ENCODE data around the gene EXOC6. TPM values are rescaled to one million over a fixed set of nuclear protein-coding genes. Genes with fewer than 3 reads are reported as not detected.

Gene EXOC6
- total RNA-seq, 8 experiments from 2014 or later: 1.9 to 24.3 (median 14.6) TPM

GRCh38 chr10:93032105-93032808, 183.9 kb downstream of the EXOC6 start:
- peak in 2 of 8 experiments; percentile 27 to 52 for ATAC-seq (replicated peaks in 6 of 8)
- 40 to 100% (median 90%) methylated on average over 1 to 4 of the region's 5 CpGs; no CpG with 5 or more reads in 1 of the 10 experiments for WGBS, 10 experiments
- in situ Hi-C loops (cut with MboI; ENCODE audit: low pct_unique_long_range_greater_than_20kb in 2 of 9, low sequenced_read_pairs in 9 of 9, unreplicated experiment in 9 of 9): no loop called here
- H3K27ac ChIP-seq: no peak overlapping the region
- H3K4me3 ChIP-seq: no peak overlapping the region
- no peaks in the 10 kb centered on the region for H3K4me1 ChIP-seq (replicated peaks in 1 of 2)

DNA sequence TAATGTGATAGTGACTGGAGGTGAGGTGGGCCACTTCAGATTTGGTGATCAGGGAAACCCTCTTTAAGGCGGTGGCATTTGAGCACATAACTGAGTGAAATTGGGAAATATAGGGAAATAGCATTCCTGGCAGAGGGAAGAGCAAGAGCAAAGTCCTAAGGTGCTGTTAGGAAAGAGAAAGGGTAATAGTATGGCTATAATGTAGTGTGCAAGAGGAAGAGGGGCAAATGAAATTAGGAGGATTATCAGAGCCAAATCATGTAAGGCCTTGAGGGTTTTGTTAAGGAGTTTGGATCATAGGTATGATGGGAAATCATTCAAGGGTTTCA, 184.5 kb downstream of the EXOC6 start:
- ATAC-seq (replicated peaks in 6 of 8): no peak
- Histone ChIP-seq H3K27ac (no peak overlapping the region), H3K4me1 (replicated peaks in 1 of 2) (no peaks in the 10 kb centered on the region), H3K4me3 (no peak overlapping the region)
- in situ Hi-C loops (cut with MboI; ENCODE audit: low pct_unique_long_range_greater_than_20kb in 2 of 9, low sequenced_read_pairs in 9 of 9, unreplicated experiment in 9 of 9): no loop called here
- 86 to 100% (median 100%) methylated on average over 1 of the region's 1 CpG; no CpG with 5 or more reads in 5 of the 10 experiments for WGBS, 10 experiments

DNA sequence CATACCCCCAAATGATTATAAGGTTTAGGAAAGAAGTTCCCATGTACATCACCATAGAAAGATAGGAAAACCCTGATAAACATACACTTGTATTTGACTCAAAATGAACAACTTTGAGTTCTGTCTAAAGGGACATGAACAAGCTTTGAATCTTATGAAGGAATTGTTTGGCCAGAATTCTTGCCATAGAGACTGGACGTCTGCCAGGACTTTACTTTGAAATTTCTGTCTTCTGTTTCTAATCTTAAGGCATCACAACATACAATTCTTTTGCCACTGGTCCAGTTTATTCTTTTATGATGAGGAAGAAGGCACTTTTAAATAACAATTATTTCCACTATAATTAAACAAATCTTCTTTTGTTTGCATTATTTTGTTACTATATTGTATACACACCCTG, 186.1 kb downstream of the EXOC6 start:
- no peak overlapping the region for H3K4me3 ChIP-seq
- ATAC-seq (replicated peaks in 6 of 8): no peak
- WGBS, 10 experiments: 0 to 92% (median 71%) methylated on average over 1 of the region's 1 CpG; no CpG with 5 or more reads in 3 of the 10 experiments
- no peak overlapping the region for H3K27ac ChIP-seq
- no peaks in the 10 kb centered on the region for H3K4me1 ChIP-seq (replicated peaks in 1 of 2)
- in situ Hi-C loops (cut with MboI; ENCODE audit: low pct_unique_long_range_greater_than_20kb in 2 of 9, low sequenced_read_pairs in 9 of 9, unreplicated experiment in 9 of 9): no loop called here

- in situ Hi-C loops (cut with MboI; ENCODE audit: low pct_unique_long_range_greater_than_20kb in 2 of 9, low sequenced_read_pairs in 9 of 9, unreplicated experiment in 9 of 9): no loop called here
- H3K27ac ChIP-seq: no peak overlapping the region
These were observed 190.8 kb downstream of the EXOC6 start for GRCh38 chr10:93039110-93039509.

DNA sequence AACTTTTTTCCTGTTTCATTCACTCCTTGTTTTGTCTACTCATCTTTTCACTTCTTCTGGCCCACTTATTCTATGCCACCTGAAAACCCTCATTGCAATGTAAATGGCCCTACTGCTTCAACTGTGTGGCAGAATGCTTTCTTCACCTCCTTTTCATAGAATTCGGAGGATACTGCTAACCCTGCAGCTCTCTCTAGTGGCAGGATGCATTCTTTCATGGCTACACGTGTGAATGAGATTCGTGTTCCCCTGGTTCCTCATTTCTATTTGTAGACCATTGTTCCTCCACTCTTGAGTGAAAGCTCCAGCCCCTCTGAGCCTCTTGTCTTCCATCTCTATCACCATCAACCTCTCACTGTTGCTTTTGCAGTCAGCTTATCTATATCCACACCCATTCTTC, 191.4 kb downstream of the EXOC6 start:
- H3K4me3 ChIP-seq: no peak overlapping the region
- H3K27ac ChIP-seq: no peak overlapping the region
- in situ Hi-C loops (cut with MboI; ENCODE audit: low pct_unique_long_range_greater_than_20kb in 2 of 9, low sequenced_read_pairs in 9 of 9, unreplicated experiment in 9 of 9): no loop called here
- no peaks in the 10 kb centered on the region for H3K4me1 ChIP-seq (replicated peaks in 1 of 2)
- 0 to 40% (median 14%) methylated on average over 1 to 3 of the region's 3 CpGs; no CpG with 5 or more reads in 1 of the 10 experiments for WGBS, 10 experiments
- ATAC-seq (replicated peaks in 6 of 8): peak in 3 of 8 experiments; percentile 74 to 90 (median 86)

More at GRCh38 chr10:93039110-93039509, 190.8 kb downstream of the EXOC6 start:
- H3K4me1 ChIP-seq (replicated peaks in 1 of 2): no peaks in the 10 kb centered on the region
- 44 to 100% (median 96%) methylated on average over 1 of the region's 1 CpG; no CpG with 5 or more reads in 2 of the 10 experiments for WGBS, 10 experiments
- no peak overlapping the region for H3K4me3 ChIP-seq
- ATAC-seq (replicated peaks in 6 of 8): no peak

DNA sequence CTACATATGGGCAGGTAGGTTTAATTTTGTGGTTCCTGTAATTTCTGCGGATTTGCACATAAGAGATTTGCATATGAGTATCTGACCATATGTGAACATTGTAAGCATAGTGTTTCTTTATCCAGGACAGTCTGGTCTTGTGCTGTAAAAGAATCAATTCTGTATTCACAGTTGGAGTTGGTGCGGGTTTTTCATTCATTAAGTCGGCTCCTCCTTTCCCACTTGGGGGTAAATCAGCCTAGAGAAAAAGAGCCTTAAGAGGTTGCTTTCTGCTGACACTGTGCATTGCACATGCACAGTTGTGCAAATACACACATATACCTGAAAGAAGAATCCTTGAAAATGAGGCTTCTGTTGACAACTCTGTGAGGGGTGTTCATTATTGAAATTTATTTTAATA, 206.2 kb downstream of the EXOC6 start:
- in situ Hi-C loops (cut with MboI; ENCODE audit: low pct_unique_long_range_greater_than_20kb in 2 of 9, low sequenced_read_pairs in 9 of 9, unreplicated experiment in 9 of 9): loop anchor here in 1 of 9 experiments (25.0 kb wide), 1 partner anchor 167 kb away; no protein-coding TSS in a partner anchor
- Histone ChIP-seq H3K4me3 (no peak overlapping the region), H3K27ac (no peak overlapping the region), H3K4me1 (replicated peaks in 1 of 2) (peaks cover 0 to 3% of the 10 kb centered on the region in 2 donors)
- WGBS, 10 experiments: 7 to 85% (median 60%) methylated on average over 1 to 3 of the region's 3 CpGs; no CpG with 5 or more reads in 2 of the 10 experiments
- ATAC-seq (replicated peaks in 6 of 8): peak in 1 of 8 experiments; percentile 25

DNA sequence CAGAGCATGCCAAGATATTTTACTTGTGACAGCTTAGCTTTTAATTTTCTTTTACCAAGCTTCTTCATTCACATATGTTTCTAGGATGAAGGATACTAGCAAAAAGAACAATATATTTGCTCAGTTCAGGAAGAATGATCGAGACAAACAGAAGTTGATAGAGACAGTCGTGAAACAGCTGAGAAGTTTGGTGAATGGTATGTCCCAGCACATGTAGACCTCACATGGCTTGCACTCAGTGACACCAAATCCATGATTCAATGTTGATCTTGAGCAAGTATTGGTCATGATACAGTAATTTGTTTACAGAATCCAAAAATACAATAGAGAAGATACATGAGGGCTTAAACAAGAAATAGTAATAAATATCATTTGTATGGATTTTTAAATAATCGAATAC, 209.8 kb downstream of the EXOC6 start:
- 51 to 100% (median 91%) methylated on average over 1 to 3 of the region's 3 CpGs for WGBS, 10 experiments

GRCh38 chr10:93059975-93060886, 211.9 kb downstream of the EXOC6 start, which contains the start of gene CYP26C1:
TSS of gene CYP26C1 (plus strand) at chr10:93060798. CDS start at chr10:93061264, 466 bp downstream.
- ATAC-seq (replicated peaks in 6 of 8): no peak
- 0 to 80% (median 43%) methylated on average over 2 to 7 of the region's 67 CpGs; no CpG with 5 or more reads in 5 of the 10 experiments for WGBS, 10 experiments
- Histone ChIP-seq H3K4me3 (no peak within 1 kb of the TSS), H3K27ac (no peak within 1 kb of the TSS), H3K4me1 (replicated peaks in 1 of 2) (no peaks in the 10 kb centered on the region)
- in situ Hi-C loops (cut with MboI; ENCODE audit: low pct_unique_long_range_greater_than_20kb in 2 of 9, low sequenced_read_pairs in 9 of 9, unreplicated experiment in 9 of 9): loop anchor here in 1 of 9 experiments (25.0 kb wide), 1 partner anchor 173 kb away; no protein-coding TSS in a partner anchor

More for the DNA sequence above, 209.8 kb downstream of the EXOC6 start:
- ATAC-seq (replicated peaks in 6 of 8): no peak
- Histone ChIP-seq H3K4me3 (no peak overlapping the region), H3K27ac (no peak overlapping the region), H3K4me1 (replicated peaks in 1 of 2) (no peaks in the 10 kb centered on the region)
- in situ Hi-C loops (cut with MboI; ENCODE audit: low pct_unique_long_range_greater_than_20kb in 2 of 9, low sequenced_read_pairs in 9 of 9, unreplicated experiment in 9 of 9): loop anchor here in 1 of 9 experiments (25.0 kb wide), 1 partner anchor 171 kb away; no protein-coding TSS in a partner anchor

- no peak overlapping the region for H3K27ac ChIP-seq
- H3K4me1 ChIP-seq (replicated peaks in 1 of 2): no peaks in the 10 kb centered on the region
- no peak overlapping the region for H3K4me3 ChIP-seq
- ATAC-seq (replicated peaks in 6 of 8): no peak
- 0 to 70% (median 32%) methylated on average over 1 to 13 of the region's 45 CpGs; no CpG with 5 or more reads in 4 of the 10 experiments for WGBS, 10 experiments
- in situ Hi-C loops (cut with MboI; ENCODE audit: low pct_unique_long_range_greater_than_20kb in 2 of 9, low sequenced_read_pairs in 9 of 9, unreplicated experiment in 9 of 9): loop anchor here in 1 of 9 experiments (25.0 kb wide), 1 partner anchor 174 kb away; no protein-coding TSS in a partner anchor
These were observed 212.7 kb downstream of the EXOC6 start for GRCh38 chr10:93060887-93061593.

DNA sequence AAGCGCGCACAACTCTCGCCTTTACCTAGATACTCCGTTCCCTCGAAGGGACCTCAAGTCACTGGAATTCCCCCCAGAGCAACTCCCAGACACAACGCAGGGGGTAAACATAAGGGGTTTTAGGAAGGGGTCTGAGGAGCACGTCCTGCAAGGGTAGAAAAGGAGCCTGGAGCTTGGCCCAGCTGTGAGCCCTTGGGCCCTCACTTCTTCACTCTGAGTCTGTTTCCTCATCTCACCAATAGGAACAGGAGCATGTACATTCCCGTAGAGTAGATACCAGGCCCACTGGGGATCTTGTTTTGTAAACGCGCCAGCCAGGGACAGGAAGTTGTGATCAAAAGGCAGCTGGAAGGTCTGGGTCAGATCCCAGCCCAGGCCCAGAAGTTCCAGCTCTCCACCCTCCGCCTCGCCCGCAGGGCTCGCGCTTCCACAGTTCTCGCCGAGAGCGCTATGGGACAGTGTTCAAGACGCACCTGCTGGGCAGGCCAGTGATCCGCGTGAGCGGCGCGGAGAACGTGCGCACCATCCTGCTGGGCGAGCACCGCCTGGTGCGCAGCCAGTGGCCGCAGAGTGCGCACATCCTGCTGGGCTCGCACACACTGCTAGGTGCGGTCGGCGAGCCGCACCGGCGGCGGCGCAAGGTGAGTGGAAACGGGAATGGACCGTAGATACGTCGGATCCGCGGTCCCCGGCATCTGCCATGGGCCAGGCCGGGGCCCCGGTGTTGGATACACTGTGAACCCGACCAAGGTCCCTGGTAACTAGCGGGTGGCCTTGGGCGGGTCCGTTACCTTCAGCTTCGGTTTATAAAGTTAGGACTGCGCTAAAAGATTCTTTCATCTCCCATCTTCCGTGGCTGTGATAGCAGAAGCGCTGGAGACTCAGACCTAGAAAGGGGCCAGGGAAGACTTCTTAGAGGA, 213.5 kb downstream of the EXOC6 start:
- H3K4me3 ChIP-seq: peak overlapping the region in 3 of 5 donors; percentile 15 to 27 (median 23)
- in situ Hi-C loops (cut with MboI; ENCODE audit: low pct_unique_long_range_greater_than_20kb in 2 of 9, low sequenced_read_pairs in 9 of 9, unreplicated experiment in 9 of 9): loop anchor here in 1 of 9 experiments (25.0 kb wide), 1 partner anchor 175 kb away; no protein-coding TSS in a partner anchor

GRCh38 chr10:93062514-93063143, 214.3 kb downstream of the EXOC6 start:
- Histone ChIP-seq H3K27ac (no peak overlapping the region), H3K4me3 (peak overlapping the region in 3 of 5 donors; percentile 15 to 27 (median 23)), H3K4me1 (replicated peaks in 1 of 2) (no peaks in the 10 kb centered on the region)
- ATAC-seq (replicated peaks in 6 of 8): peak; percentile 30 to 93 (median 76)
- 0 to 7% (median 6%) methylated on average over 3 to 27 of the region's 68 CpGs; no CpG with 5 or more reads in 5 of the 10 experiments for WGBS, 10 experiments
- in situ Hi-C loops (cut with MboI; ENCODE audit: low pct_unique_long_range_greater_than_20kb in 2 of 9, low sequenced_read_pairs in 9 of 9, unreplicated experiment in 9 of 9): loop anchor here in 1 of 9 experiments (25.0 kb wide), 1 partner anchor 175 kb away; no protein-coding TSS in a partner anchor

More for the DNA sequence above, 213.5 kb downstream of the EXOC6 start:
- ATAC-seq (replicated peaks in 6 of 8): peak in 6 of 8 experiments; percentile 4 to 48 (median 10)
- H3K4me1 ChIP-seq (replicated peaks in 1 of 2): no peaks in the 10 kb centered on the region
- H3K27ac ChIP-seq: no peak overlapping the region
- 0 to 80% (median 27%) methylated on average over 1 to 23 of the region's 57 CpGs; no CpG with 5 or more reads in 1 of the 10 experiments for WGBS, 10 experiments
